ENCODE data around the gene GSG1.

GSG1 gene

GRCh38 chr12:13103391-13104033, at the start of gene GSG1:
TSS of gene GSG1 (minus strand) at chr12:13103667. CDS start at chr12:13103512, 155 bp downstream.
- no peak for TF ChIP-seq Cebpa-rat (IDR thresholded peaks at IDR 0.05)
- Histone ChIP-seq H3K9ac (peak within 1 kb of the TSS; percentile 90 to 100 (median 95); a peak in 20 of 22 replicates), H3K4me1 (peaks cover 54 to 66% (median 58%) of the 10 kb centered on the region in 10 experiments)

GRCh38 chr12:13153180-13153579, 49.7 kb upstream of the GSG1 start:
- TF ChIP-seq Cebpa-rat (IDR thresholded peaks at IDR 0.05), result no peak
- peaks cover 0 to 42% (median 17%) of the 10 kb centered on the region in 10 experiments; a peak in 14 of 20 replicates for H3K4me1 ChIP-seq
- peak overlapping the region in 4 of 11 experiments; percentile 14 to 65 (median 56); a peak in 5 of 22 replicates for H3K27ac ChIP-seq
- peak overlapping the region in 5 of 11 experiments; percentile 9 to 80 (median 70); a peak in 8 of 22 replicates for H3K4me2 ChIP-seq
- H3K9ac ChIP-seq, result no peak overlapping the region
- H3K27me3 ChIP-seq, result no peaks in the 10 kb centered on the region
- no peak overlapping the region for H3K4me3 ChIP-seq
- no peaks in the 10 kb centered on the region for H4K20me1 ChIP-seq
- peaks cover 0 to 9% (median 0%) of the 10 kb centered on the region in 11 experiments; a peak in 1 of 22 replicates for H3K9me3 ChIP-seq (replicated peaks in 1 of 11)
- H3K36me3 ChIP-seq, result no peaks in the 10 kb centered on the region

More at GRCh38 chr12:13103391-13104033, at the start of gene GSG1:
- Histone ChIP-seq H4K20me1 (no peaks in the 10 kb centered on the region), H3K36me3 (0 out of 22 replicates have a peak, but pooled peaks cover 0 to 3% (median 0%) of the 10 kb centered on the region in 11 experiments), H3K9me3 (replicated peaks in 1 of 11) (peaks cover 6 to 16% (median 10%) of the 10 kb centered on the region in 11 experiments), H3K27me3 (no peaks in the 10 kb centered on the region), H3K4me3 (0 out of 20 replicates have a peak within 1 kb of the TSS, but pooled peaks of 1 of the 10 experiments have one; percentile 67), H3K4me2 (peak within 1 kb of the TSS; percentile 80 to 99 (median 93)), H3K27ac (peak within 1 kb of the TSS; percentile 95 to 100 (median 99))

- H3K4me2 ChIP-seq, result peak overlapping the region in 4 of 11 experiments; percentile 67 to 80 (median 73); a peak in 4 of 22 replicates
- no peaks in the 10 kb centered on the region for H3K36me3 ChIP-seq
- no peak overlapping the region for H3K4me3 ChIP-seq
- no peak overlapping the region for H3K9ac ChIP-seq
- TF ChIP-seq Cebpa-rat (IDR thresholded peaks at IDR 0.05), result no peak
- H3K4me1 ChIP-seq, result peaks cover 0 to 42% (median 17%) of the 10 kb centered on the region in 10 experiments; a peak in 14 of 20 replicates
- H3K27me3 ChIP-seq, result no peaks in the 10 kb centered on the region
- peaks cover 0 to 9% (median 0%) of the 10 kb centered on the region in 11 experiments; a peak in 1 of 22 replicates for H3K9me3 ChIP-seq (replicated peaks in 1 of 11)
- no peaks in the 10 kb centered on the region for H4K20me1 ChIP-seq
- peak overlapping the region in 3 of 11 experiments; percentile 14 to 65 (median 61); a peak in 2 of 22 replicates for H3K27ac ChIP-seq
These were observed 49.3 kb upstream of the GSG1 start for GRCh38 chr12:13152756-13153155.

- Histone ChIP-seq H3K36me3 (no peaks in the 10 kb centered on the region), H3K4me1 (peaks cover 0 to 42% (median 17%) of the 10 kb centered on the region in 10 experiments; a peak in 14 of 20 replicates), H3K4me2 (peak overlapping the region in 1 of 11 experiments; percentile 70; a peak in 1 of 22 replicates), H4K20me1 (no peaks in the 10 kb centered on the region), H3K27ac (no peak overlapping the region), H3K4me3 (no peak overlapping the region), H3K27me3 (no peaks in the 10 kb centered on the region), H3K9ac (no peak overlapping the region), H3K9me3 (replicated peaks in 1 of 11) (peaks cover 0 to 9% (median 0%) of the 10 kb centered on the region in 11 experiments; a peak in 1 of 22 replicates)
- TF ChIP-seq Cebpa-rat (IDR thresholded peaks at IDR 0.05), result no peak
These were observed 48.8 kb upstream of the GSG1 start for GRCh38 chr12:13152281-13152680.

- Histone ChIP-seq H3K27ac (no peak overlapping the region), H3K4me1 (peaks cover 7 to 44% (median 22%) of the 10 kb centered on the region in 10 experiments), H3K4me2 (no peak overlapping the region), H3K36me3 (no peaks in the 10 kb centered on the region), H3K27me3 (no peaks in the 10 kb centered on the region), H4K20me1 (no peaks in the 10 kb centered on the region), H3K9me3 (replicated peaks in 1 of 11) (peaks cover 0 to 9% (median 0%) of the 10 kb centered on the region in 11 experiments; a peak in 1 of 22 replicates), H3K9ac (no peak overlapping the region), H3K4me3 (no peak overlapping the region)
- no peak for TF ChIP-seq Cebpa-rat (IDR thresholded peaks at IDR 0.05)
These were observed 45.9 kb upstream of the GSG1 start for GRCh38 chr12:13149411-13149810.

GRCh38 chr12:13148485-13148847, 45.0 kb upstream of the GSG1 start:
- H3K4me3 ChIP-seq, result no peak overlapping the region
- H3K4me2 ChIP-seq, result no peak overlapping the region
- H3K9ac ChIP-seq, result no peak overlapping the region
- H4K20me1 ChIP-seq, result no peaks in the 10 kb centered on the region
- no peaks in the 10 kb centered on the region for H3K27me3 ChIP-seq
- H3K9me3 ChIP-seq (replicated peaks in 1 of 11), result peaks cover 0 to 11% (median 0%) of the 10 kb centered on the region in 11 experiments; a peak in 4 of 22 replicates
- H3K27ac ChIP-seq, result no peak overlapping the region
- H3K4me1 ChIP-seq, result peaks cover 15 to 44% (median 22%) of the 10 kb centered on the region in 10 experiments
- no peaks in the 10 kb centered on the region for H3K36me3 ChIP-seq
- TF ChIP-seq Cebpa-rat (IDR thresholded peaks at IDR 0.05), result no peak

GRCh38 chr12:13147688-13148484, 44.4 kb upstream of the GSG1 start:
- no peak for TF ChIP-seq Cebpa-rat (IDR thresholded peaks at IDR 0.05)
- peaks cover 15 to 44% (median 22%) of the 10 kb centered on the region in 10 experiments for H3K4me1 ChIP-seq
- no peak overlapping the region for H3K27ac ChIP-seq
- no peaks in the 10 kb centered on the region for H3K27me3 ChIP-seq
- H3K4me3 ChIP-seq, result no peak overlapping the region
- H3K4me2 ChIP-seq, result no peak overlapping the region
- no peaks in the 10 kb centered on the region for H3K36me3 ChIP-seq
- H4K20me1 ChIP-seq, result no peaks in the 10 kb centered on the region
- peaks cover 0 to 12% (median 0%) of the 10 kb centered on the region in 11 experiments; a peak in 5 of 22 replicates for H3K9me3 ChIP-seq (replicated peaks in 1 of 11)
- no peak overlapping the region for H3K9ac ChIP-seq

GRCh38 chr12:13146336-13146938, 43.0 kb upstream of the GSG1 start:
- Histone ChIP-seq H3K36me3 (no peaks in the 10 kb centered on the region), H3K4me1 (peaks cover 15 to 43% (median 24%) of the 10 kb centered on the region in 10 experiments)
- TF ChIP-seq Cebpa-rat (IDR thresholded peaks at IDR 0.05), result no peak

More at GRCh38 chr12:13146336-13146938, 43.0 kb upstream of the GSG1 start:
- Histone ChIP-seq H3K9me3 (replicated peaks in 1 of 11) (peaks cover 0 to 12% (median 0%) of the 10 kb centered on the region in 11 experiments; a peak in 5 of 22 replicates), H4K20me1 (no peaks in the 10 kb centered on the region), H3K4me2 (peak overlapping the region in 3 of 11 experiments; percentile 3 to 60 (median 43); a peak in 4 of 22 replicates), H3K27ac (no peak overlapping the region), H3K27me3 (no peaks in the 10 kb centered on the region), H3K4me3 (no peak overlapping the region), H3K9ac (no peak overlapping the region)
